Measurements from ENCODE around the gene SLC13A3.

DNA sequence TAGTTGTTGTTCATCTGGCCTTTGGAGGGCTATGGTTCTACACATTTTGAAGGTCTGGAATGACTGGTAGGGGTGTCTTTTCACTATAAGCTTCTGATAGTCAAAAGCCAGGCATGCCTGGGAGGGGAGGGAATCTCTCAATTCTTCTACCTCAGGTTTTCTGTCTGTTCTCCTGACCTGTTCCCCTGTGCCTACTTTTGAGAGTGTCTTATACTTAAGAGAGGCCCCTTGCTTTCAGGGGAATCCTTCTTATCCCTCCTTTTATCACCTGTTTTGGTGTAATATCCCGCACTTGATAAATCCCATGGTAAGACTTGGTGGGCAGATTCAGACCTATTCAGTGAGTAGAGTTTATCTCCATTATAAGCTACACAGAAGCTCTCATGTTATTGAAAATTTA, 10.4 kb upstream of the SLC13A3 start:
- TF ChIP-seq CTCF (IDR thresholded peaks at IDR 0.05) (no peak), EZH2 (IDR thresholded peaks at IDR 0.05) (no peak)

Measured in neural progenitor cell (in vitro differentiated cells).